ENCODE data around the gene AQR.
"Not testable (repeated sequence)": the region's sequence is repeated elsewhere in the genome, so short reads cannot be mapped to it uniquely, and the experiment has no call there.

Gene AQR

DNA sequence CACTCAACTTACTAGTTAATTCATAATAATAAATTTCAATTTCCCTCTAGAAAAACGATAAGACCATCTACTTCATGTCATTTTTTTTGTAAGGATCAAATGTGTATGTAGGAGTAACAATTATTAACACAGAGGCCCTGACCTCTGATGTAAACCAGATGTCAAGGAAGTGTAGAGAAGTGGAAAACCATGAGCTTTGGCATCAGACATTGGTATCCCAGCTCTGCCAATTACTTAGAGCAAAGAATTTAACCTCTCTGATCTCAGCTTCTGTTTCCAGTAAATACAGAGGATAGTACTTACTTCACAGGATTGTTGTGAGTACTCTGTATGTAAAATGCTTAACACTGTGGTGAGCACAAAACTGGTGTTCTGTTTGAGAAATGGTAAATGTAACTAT, 17.5 kb downstream of the AQR start:
- no peak for DNase-seq

GRCh38 chr15:34944936-34945335, 24.6 kb downstream of the AQR start:
- DNase-seq: no peak

DNA sequence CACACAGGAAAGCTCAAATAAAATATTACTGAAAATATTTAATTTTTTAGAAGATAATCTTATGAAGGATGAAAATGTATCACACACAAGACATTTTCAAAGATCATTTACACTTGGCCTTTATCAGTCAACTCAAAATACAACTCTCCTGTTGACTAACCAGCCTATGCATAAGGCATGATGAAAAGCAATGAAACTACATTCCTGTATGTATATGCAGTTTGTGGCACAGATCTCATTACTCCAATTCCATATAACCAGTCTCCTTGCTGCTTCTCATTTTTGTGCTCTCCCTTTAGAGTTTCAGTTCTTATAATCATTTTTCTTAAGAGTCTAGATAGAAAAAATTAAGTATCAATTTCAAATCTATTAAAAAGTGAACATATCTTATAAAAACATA, 25.8 kb downstream of the AQR start:
- no peak for DNase-seq

GRCh38 chr15:34943264-34943663, 26.3 kb downstream of the AQR start:
- not testable (repeated sequence) for DNase-seq

DNA sequence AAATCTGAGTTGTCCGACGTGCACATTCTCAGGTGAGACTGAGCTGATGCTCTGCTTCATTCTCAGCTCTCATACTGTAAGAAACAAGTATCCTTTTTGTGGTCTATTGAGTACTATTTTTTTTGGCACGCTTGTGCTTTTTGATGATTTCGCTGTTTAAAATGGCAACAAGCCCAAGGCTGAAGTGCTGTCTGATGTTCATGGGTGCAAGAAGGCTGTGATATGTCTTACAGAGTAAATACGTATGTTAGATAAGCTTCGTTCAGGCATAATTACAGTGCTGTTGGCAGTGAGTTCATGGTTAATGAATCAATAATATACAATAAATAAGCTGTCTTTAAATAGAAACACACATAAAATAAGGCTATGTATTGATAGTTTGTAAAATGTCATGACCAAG, 27.2 kb downstream of the AQR start:
- DNase-seq: no peak

DNA sequence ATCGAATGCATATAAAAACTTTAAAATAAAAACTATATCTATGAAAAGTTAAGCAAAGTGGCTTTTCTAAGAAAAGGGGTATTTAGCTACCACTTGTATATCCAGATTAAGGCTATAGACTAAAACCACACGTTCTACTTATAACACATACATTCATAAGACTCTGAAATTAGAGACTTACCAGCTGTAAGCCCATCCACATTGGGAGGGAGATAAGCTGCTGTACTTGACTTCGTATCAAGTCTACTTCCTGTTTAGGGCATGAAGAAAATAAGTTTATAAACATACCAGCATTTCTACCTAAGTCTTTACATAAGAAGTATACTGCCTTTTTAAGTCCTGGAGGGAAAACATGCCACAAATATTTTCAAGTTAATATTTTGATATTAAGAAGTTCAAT, 27.7 kb downstream of the AQR start:
- no peak for DNase-seq

DNA sequence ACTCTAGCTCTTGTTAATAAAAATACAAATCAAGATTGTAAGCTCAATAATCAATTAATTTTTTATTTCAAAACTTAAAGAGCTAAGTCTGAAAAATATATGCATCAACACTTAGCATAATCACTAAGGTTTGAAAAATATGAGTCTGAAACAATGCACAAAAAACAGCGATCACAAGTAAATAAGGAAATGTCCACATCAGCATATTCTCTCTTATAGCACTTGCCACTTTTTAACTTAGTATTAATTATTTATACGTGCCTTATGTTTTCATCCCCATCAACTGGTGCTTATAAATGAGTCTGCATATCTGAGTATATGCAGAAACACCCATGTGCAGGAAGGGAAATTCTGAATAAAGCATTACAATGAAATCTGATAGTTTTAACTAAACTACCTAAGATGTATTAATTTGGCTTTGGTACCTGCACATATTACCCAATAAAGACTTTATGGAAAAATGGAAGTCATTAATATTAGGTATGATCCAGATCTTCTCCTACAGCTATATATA, 28.3 kb downstream of the AQR start:
- no peak for DNase-seq

- no peak for DNase-seq
These were observed 36.0 kb downstream of the AQR start for GRCh38 chr15:34933432-34933975.

GRCh38 chr15:34928349-34928748, 41.2 kb downstream of the AQR start:
- not testable (repeated sequence) for DNase-seq

- no peak for DNase-seq
These were observed 41.8 kb downstream of the AQR start for GRCh38 chr15:34927726-34928125.

GRCh38 chr15:34914317-34914716, 55.2 kb downstream of the AQR start:
- DNase-seq: no peak

GRCh38 chr15:34905047-34905446, 64.5 kb downstream of the AQR start:
- no peak for DNase-seq

- no peak for DNase-seq
These were observed 65.0 kb downstream of the AQR start for GRCh38 chr15:34904527-34904926.

DNA sequence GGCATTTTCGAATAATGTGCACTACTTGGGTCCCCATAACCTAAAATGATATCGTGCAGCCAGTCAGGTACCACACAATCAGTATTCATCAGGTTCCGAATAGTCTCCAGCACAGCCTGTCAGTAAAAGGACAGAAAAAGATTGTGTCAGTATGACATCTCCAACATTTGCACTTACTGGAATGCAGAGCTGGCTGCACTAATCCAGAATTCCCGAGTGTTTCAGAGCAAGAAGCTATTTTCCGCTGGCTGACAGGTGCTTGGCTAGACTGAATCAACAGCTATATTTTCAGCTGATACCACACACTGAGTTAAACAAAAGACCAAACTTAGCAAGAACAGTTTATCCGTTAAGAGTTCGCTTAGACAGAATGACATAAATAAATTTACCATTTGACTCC, 68.8 kb downstream of the AQR start:
- no peak for DNase-seq

- no peak for DNase-seq
These were observed 73.4 kb downstream of the AQR start for GRCh38 chr15:34896183-34896582.

DNA sequence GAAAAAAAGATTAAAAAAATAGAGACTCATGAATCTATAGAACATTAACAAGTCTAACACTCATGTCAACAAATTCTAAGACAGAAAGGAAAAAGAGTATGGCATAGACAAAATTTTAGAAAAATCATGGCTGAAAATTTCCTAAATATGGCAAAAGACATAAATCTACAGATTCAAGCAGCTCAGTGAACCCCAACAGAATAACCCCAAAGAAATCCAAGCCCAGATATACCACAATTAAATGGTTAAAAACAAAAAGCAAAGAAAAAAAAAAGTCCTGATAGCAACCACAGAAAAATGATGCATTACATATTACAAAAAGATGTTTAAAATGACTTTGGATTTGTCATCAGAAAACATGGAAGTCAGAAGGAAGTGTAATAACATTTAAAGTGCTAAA, 75.6 kb downstream of the AQR start:
- no peak for DNase-seq

DNA sequence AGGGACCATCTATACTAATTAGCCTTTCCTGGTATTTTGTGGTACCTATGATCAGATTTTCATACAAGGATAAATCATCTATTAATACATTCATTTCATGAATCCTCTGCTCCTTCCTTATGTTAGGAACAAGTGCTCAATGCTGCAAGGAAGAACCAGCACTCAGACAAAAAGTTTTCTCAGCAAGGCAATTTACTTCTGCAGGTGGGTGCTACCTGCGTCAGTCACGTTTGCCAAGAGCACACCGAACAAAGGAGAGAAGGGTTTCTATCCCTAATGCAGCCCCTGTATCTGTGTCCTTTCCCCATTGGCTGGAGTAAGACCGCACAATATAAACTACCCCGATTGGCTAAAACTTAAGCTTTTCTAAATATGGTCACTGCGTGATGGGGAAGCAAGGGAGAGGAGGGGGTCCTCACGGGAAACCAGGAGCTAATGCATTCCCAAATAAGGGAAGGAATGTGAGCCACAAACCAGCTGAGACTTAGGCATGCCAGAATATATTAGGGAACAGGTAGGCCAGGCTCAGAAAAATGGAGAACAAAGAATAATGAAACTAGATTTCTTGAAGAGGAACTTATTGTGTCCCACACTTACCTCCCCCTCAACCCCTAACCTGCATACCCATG, 76.5 kb downstream of the AQR start:
- DNase-seq: no peak

DNA sequence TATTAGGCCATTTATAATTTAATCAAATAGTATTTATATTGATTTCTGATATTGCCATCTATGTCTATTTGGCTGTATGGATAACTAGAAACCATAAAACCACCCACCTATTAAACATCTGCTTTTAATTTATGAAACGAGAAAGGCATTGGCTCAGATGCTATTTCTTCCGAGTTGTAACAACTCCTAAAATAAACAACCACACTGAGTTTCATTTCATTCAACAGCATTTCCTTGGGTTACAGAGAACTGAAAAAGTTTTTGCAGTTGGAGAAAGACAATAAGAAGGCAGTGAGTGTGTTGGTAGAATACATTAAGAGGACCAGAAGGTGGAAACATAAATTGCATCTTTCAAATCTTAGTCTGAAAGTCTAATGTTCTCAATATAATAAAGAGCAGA, 79.1 kb downstream of the AQR start:
- no peak for DNase-seq

DNA sequence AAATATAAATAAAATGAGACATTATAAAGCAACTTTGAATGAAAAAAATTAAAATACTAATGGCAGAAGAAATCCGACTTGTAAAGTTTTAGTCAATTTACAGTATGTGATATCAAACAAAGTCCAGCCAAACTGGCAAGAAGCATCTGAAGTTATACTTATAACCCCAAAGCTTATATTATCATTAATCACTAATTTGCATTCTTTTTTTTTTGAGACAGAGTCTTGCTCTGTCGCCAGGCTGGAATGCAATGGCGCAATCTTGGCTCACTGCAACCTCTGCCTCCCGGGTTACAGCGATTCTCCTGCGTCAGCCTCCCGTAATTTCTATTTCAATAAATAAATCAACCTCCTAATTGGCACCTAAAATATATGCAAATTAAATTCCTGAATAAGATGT, 80.1 kb downstream of the AQR start:
- no peak for DNase-seq

- DNase-seq: no peak
These were observed 83.4 kb downstream of the AQR start for GRCh38 chr15:34886134-34886533.

- no peak for DNase-seq
These were observed 85.9 kb downstream of the AQR start for GRCh38 chr15:34883633-34884032.

DNA sequence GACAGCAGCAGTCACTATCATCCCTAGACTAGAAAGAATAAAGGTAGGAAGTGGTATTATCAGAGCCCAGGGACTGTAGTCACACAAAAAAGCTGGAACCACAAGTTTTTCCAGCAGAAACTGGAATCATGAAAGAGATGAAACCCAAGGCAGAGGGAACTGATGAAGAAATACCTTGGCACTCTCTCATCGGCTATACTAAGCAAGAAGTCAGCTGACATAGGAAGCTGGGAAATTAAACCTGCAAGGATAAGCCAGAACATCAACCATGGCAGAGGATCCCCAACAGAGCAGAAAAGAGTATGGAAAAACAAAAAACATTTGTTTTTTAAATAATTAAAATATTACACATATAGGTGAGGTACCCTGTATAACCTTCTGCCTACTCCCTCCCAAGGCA, 86.5 kb downstream of the AQR start:
- no peak for DNase-seq

- DNase-seq: no peak
These were observed 90.4 kb downstream of the AQR start for GRCh38 chr15:34879107-34879506.

GRCh38 chr15:34876640-34877039, 92.9 kb downstream of the AQR start:
- no peak for DNase-seq

- DNase-seq: no peak
These were observed 100.4 kb downstream of the AQR start for GRCh38 chr15:34869110-34869509.

Measured in stimulated activated CD4-positive, alpha-beta T cell treated with anti-CD3 and anti-CD28 coated beads, Interleukin-2, amount 100 ng/mL, for 48 hours (primary cell).